Tibial nerve (tissue), 4 donors: ENCODE results near the gene UGT1A7.

Experiments used
- EP300 ChIP-seq, 2 donors: sonication (generic); formaldehyde crosslinking; IDR thresholded peaks; one replicate each; pipeline ENCODE4 v1.6.1; 2017; ENCODE audit warnings: antibody characterized with exemption in 2 of 2, mild to moderate bottlenecking in 1 of 2
- POLR2A ChIP-seq, 2 donors: fragments of 450-650 bp; IDR thresholded peaks; one replicate each; pipeline ENCODE4 v1.6.1; 2017; ENCODE audit warnings: antibody characterized with exemption in 2 of 2, mild to moderate bottlenecking in 2 of 2, moderate library complexity in 2 of 2
- TF ChIP-seq, protein P1 (sequence below), 5 experiments: fragments of 200-600 bp in 3 of 5; fragments of 450-650 bp in 2 of 5; sonication (generic) in 3 of 5; IDR thresholded peaks; one replicate each; pipeline ENCODE4 v1.5.1; 2016 to 2019; ENCODE audit warnings: antibody characterized with exemption in 5 of 5, mild to moderate bottlenecking in 3 of 5, moderate library complexity in 2 of 5

DNA sequence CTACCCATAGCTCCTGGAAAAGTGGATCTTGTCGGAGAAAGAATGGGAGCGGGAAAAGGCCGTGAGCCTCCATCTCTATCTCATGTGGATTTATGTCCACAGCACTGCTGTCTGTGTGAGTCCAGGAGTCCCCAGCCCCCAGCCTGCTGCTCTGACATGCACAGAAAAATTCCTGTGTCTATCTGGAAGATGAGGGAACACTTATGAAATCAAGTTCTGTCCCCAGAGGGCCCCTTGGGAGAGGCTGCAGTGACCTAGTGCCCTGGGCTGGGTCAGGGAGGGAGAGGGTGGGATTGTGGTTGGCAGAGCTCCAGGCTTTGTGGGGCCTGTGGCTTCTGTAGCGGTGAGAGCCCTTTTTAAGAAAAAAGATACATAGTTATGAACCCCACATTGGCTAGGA, 135.1 kb downstream of the UGT1A7 start:
- TF ChIP-seq, protein P1, sequence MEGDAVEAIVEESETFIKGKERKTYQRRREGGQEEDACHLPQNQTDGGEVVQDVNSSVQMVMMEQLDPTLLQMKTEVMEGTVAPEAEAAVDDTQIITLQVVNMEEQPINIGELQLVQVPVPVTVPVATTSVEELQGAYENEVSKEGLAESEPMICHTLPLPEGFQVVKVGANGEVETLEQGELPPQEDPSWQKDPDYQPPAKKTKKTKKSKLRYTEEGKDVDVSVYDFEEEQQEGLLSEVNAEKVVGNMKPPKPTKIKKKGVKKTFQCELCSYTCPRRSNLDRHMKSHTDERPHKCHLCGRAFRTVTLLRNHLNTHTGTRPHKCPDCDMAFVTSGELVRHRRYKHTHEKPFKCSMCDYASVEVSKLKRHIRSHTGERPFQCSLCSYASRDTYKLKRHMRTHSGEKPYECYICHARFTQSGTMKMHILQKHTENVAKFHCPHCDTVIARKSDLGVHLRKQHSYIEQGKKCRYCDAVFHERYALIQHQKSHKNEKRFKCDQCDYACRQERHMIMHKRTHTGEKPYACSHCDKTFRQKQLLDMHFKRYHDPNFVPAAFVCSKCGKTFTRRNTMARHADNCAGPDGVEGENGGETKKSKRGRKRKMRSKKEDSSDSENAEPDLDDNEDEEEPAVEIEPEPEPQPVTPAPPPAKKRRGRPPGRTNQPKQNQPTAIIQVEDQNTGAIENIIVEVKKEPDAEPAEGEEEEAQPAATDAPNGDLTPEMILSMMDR (IDR thresholded peaks at IDR 0.05): no peak
- TF ChIP-seq POLR2A (IDR thresholded peaks at IDR 0.05) (no peak), EP300 (IDR thresholded peaks at IDR 0.05) (no peak)
